HL-60/S4 treated with phorbol 12-myristate 13-acetate at 8.2 ng/mL for 4 days and 3 days (cell line): ENCODE measurements around the gene PLXDC2.

Source experiments
- in situ Hi-C: fragments of 300-500 bp; cut with MboI; formaldehyde crosslinking; loops from 2 replicates; pipeline ENCODE4 v1.15.0; 2022; ENCODE audit warnings: low sequenced_read_pairs

Gene PLXDC2

GRCh38 chr10:20091698-20092097, 275.5 kb downstream of the PLXDC2 start:
- in situ Hi-C loops, result no loop called here

- in situ Hi-C loops, result no loop called here
These were observed 277.4 kb downstream of the PLXDC2 start for GRCh38 chr10:20093600-20093999.

- in situ Hi-C loops, result no loop called here
These were observed 278.2 kb downstream of the PLXDC2 start for GRCh38 chr10:20094226-20094976.

GRCh38 chr10:20100171-20100570, 283.9 kb downstream of the PLXDC2 start:
- in situ Hi-C loops, result no loop called here

DNA sequence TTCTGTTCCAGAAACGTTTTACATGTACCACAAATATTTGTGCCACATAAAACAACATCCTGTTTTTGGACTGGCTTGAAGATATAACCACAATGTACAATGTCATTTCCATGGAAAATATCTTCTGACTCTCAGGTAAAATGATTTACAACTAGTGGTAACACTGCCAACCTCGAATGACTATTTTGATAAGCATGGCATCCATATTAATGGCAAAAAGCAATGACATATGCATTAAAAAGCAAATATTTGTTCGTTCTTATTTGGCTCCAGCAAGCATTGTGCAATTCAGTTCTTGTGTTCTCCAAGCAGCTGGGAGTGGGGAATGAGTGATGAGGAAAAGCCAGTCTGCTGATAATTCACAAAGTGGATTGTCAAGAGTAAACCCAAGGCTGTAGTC, 289.0 kb downstream of the PLXDC2 start:
- in situ Hi-C loops, result no loop called here

DNA sequence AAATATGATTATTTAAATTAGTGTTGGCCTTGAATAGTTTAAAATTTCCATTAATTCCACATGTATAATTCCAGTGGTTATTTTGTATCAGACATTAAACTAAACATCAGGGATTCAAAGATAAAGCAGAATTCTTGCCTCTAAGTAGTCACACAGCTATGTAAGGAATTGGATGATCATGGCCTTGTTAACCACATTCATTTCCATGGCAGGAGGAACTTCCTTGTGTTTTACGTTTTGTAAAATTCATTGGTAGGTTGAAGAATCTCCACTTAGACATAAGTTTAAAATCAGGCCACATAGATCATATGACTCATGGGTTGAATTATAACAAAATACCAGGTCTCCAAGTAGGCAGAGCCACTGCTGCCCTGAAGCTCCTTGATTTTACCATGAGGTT, 289.7 kb downstream of the PLXDC2 start:
- in situ Hi-C loops, result no loop called here

GRCh38 chr10:20108021-20108420, 291.8 kb downstream of the PLXDC2 start:
- in situ Hi-C loops, result no loop called here

DNA sequence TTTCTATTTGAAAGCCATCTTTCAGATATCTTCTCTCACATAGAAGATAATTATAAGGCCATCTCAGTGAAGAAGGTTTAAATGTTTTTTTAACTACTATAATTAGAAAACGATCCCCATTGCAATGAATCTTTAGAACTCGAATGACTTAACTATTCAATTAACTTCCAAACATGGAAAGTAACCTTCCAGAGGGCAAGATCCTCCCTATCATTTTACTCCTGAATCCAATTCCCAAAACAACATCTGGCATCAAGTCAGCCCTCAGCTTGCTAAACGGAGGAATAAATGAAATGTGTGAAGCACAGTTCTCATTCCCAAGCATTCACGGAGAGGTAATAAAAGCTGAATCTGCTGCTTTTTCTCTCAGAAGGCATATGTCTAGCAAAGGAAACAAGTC, 293.4 kb downstream of the PLXDC2 start:
- in situ Hi-C loops, result no loop called here

GRCh38 chr10:20110125-20111100, 294.2 kb downstream of the PLXDC2 start:
- in situ Hi-C loops, result no loop called here

GRCh38 chr10:20114179-20114578, 297.9 kb downstream of the PLXDC2 start:
- in situ Hi-C loops, result no loop called here

GRCh38 chr10:20115894-20116293, 299.7 kb downstream of the PLXDC2 start:
- in situ Hi-C loops, result no loop called here

DNA sequence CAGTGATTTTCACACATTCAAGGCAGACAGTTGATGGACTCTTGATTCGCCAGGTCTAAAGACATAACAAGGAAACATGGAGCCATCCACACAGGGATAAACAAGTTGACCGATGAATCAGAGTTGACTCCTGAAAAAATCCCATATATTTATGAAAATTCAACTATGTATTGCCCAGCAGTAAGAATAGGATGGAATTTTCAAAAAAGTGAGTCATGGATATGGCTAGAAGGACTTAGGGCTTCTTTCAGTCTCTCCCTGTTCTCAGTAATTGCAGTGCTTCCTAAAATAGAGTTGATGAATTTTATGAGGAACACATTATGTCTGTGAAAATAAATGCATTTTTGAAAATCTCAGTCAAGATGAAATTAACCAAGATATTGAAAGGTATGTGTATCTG, 301.2 kb downstream of the PLXDC2 start:
- in situ Hi-C loops, result no loop called here

DNA sequence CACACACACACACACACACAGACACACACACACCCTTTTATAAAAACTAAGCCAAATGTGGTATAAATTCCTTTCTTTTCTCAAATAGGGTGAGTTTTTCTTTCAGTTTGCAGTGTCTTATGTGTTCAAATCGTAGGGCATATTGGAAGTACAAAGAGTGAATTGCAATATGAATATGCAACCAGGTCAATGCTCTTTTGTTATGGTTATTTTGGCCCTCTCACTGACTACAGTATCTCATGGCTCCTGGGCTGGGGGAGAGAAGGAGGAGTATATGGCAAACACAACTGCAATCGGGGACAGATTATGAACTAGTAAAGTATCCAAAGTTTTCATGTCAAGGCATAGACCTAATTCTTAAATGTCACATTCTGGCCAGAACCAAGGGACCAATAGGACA, 301.9 kb downstream of the PLXDC2 start:
- in situ Hi-C loops, result no loop called here

DNA sequence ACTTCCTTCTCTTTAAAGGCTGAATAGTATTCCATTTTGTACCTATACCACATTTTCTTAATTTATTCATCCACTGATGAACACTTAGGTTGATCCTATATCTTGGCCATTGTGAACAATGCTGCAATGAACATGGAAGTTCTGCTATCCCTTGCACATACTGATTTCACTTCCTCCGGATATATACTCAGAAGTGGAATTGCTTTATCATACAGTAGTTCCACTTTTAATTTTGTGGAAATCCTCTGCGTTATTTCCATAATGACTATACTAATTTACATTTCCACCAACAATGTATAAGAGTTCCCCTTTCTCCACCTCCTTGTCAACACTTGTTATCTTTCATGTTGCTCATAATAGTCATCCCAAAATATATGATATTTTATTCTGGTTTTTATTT, 312.6 kb downstream of the PLXDC2 start:
- in situ Hi-C loops, result no loop called here

- in situ Hi-C loops, result no loop called here
These were observed 316.6 kb downstream of the PLXDC2 start for GRCh38 chr10:20132816-20133215.

DNA sequence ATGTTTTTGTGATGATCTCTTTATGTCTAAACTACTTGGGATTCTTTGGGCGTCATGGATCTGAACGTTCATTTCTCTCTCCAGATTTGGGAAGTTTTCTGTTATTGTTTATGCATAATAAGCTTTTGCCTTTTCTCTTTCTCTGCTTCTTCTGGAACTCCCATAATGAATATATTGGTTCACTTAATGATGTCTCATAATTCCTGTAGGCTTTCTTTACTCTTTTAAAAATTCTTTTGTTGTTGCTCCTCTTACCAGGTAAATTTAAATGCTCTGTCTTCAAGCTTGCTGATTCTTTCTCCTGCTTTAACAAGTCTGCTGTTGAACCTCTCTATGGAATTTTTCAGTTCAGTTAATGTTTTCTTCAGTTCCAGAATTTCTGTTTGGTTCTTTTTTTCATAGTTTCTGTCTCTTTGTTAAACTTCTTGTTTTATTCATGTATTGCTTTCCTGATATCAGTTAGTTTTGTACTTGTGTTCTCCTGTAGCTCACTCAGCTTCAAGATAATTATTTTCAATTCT, 317.5 kb downstream of the PLXDC2 start:
- in situ Hi-C loops, result no loop called here

DNA sequence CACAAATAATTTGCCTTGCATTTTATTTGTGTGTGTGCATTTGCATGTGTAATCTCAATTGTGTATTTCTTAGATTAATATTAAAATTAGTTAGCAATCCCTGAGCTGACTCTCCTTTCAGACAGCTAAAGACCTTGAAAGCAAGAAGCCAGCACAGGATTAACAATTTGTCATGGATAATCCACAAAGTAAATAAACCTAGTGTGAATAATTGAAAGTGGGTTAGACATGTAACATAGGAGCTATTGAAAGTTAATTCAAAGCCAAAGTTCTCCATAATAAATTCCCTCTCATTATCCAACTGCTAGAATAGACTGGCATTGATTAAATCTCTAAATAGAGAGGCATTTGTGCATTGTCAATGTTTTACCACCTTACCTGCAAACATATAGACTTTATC, 326.1 kb downstream of the PLXDC2 start:
- in situ Hi-C loops, result no loop called here

DNA sequence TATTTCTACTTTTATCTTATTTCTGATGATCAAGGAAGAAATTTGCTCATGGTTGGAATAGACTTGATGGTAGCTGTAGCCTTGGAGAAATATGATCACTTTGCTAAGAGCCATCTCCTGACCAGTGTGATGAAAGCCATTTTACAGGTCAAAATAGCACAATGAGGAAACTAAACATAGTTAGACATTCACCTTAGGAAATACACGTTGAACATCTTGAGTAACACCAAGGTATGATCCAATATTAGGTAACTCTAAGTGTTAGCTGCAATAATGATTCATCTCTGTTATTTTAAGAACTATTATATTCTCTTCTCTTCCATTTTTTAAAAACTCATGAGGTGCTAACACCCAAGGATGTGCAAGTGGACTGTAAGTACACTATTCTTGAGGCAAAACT, 328.0 kb downstream of the PLXDC2 start:
- in situ Hi-C loops, result no loop called here

DNA sequence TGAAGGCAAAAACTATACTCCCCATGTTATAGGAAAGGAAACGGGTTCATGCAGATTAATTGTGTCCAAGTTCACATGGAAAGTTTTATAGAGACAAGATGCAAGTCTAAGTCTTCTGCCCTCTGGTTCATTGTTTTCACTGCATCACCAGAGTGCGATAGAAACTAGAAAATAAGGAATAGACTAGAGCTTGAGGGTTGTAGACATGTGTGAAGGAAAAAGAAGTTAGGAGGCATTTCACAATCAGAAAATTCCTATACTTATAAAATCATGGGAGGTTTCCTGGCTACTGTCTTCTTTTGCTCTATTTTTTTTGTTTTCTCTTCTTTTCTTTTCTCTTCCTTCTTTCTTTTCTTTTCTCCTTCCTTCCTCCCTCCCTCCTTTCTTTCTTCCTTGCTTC, 329.8 kb downstream of the PLXDC2 start:
- in situ Hi-C loops, result no loop called here

DNA sequence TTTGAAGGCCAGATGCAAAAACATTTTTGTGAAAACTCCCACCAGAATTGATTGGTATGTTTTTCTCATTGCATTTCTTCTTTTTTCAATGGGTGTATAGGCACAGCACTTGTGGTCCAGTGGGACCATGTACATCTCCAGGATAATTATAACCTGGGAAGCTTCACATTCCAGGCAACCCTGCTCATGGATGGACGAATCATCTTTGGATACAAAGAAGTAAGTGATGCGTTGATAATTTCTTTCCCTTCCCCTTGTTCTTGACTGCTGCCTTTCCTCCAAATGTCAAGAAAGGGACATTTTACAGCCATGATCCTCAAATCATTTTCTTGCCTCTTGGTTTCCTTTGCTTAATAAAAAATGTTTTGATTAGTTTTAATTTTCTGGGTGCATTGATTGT, 331.5 kb downstream of the PLXDC2 start:
- in situ Hi-C loops, result no loop called here

GRCh38 chr10:20156511-20156910, 340.3 kb downstream of the PLXDC2 start:
- in situ Hi-C loops, result no loop called here

- in situ Hi-C loops, result no loop called here
These were observed 341.1 kb downstream of the PLXDC2 start for GRCh38 chr10:20157314-20157713.
